HCT116 (cell line): ENCODE data around the gene RBM12. TPM values are rescaled to one million over a fixed set of nuclear protein-coding genes. Genes with fewer than 3 reads are reported as not detected.
"Not testable (repeated sequence)": the region's sequence is repeated elsewhere in the genome, so short reads cannot be mapped to it uniquely, and the experiment has no call there.

Source experiments
- ATAC-seq: fragments of 200-7000 bp; cut with Tn5 transposase; 2 replicates; pipeline ENCODE4 v1.9.1; 2020; ENCODE audit warnings: mild to moderate bottlenecking, moderate library complexity
- BruUV-seq: library from RNA; stranded (reverse); fragments of 400-500 nt; replicated peaks from 2 replicates; lab custom pipeline; 2021; lab: Mats Ljungman, UMichigan
- CTCF ChIA-PET: fragments of 300-600 bp; sonication (Branson Sonifier 250); formaldehyde crosslinking; loops from one replicate; lab custom pipeline; 2021; ENCODE audit warnings: antibody characterized with exemption; lab: Charles Lee
- POLR2A ChIA-PET: fragments of 300-600, 350-600 bp; sonication (Branson Sonifier 250); formaldehyde crosslinking; loops from one replicate; lab custom pipeline; 2021; ENCODE audit warnings: antibody characterized with exemption; lab: Charles Lee
- RAD21 ChIA-PET, 2 experiments: fragments of 300-600 bp; sonication (Branson Sonifier 250); formaldehyde crosslinking; loops; one replicate each; lab custom pipeline; 2023; ENCODE audit warnings: low total read pairs in 2 of 2; ENCODE audit not compliant: uncharacterized antibody in 2 of 2, unreplicated experiment in 2 of 2, low non-redundant PET in 1 of 2; lab: Charles Lee
- DNase-seq: peaks from one replicate; pipeline ENCODE4 v3.0.0-alpha.2; 2010; ENCODE audit warnings: low read depth, low spot score
- H2AFZ ChIP-seq: fragments of 200-600 bp; shearing (Covaris generic), sonication (generic); 2 replicates; pipeline ENCODE4 v1.6.1; 2017; ENCODE audit warnings: low read depth, mixed run types, mixed read lengths, antibody characterized with exemption, low read length; ENCODE audit not compliant: poor library complexity, severe bottlenecking
- H3K27ac ChIP-seq: 2 replicates; pipeline ENCODE4 v1.5.1; 2012; ENCODE audit warnings: low read depth, low read length
- H3K27me3 ChIP-seq: fragments of 200-600 bp; sonication (generic); 2 replicates; pipeline ENCODE4 v1.6.1; 2016; ENCODE audit warnings: mixed run types, low read length, mixed read lengths; ENCODE audit not compliant: insufficient read depth
- H3K36me3 ChIP-seq, 2 experiments: fragments of 200-500 bp in 1 of 2; fragments of 200-600 bp in 1 of 2; sonication (Bioruptor generic) in 1 of 2; sonication (generic) in 1 of 2; 2 replicates each; pipeline versions ENCODE4 v1.5.1 to v1.6.1; 2014 to 2016; ENCODE audit warnings: low read length in 2 of 2, inconsistent platforms in 1 of 2, mixed read lengths in 1 of 2, mixed run types in 1 of 2; ENCODE audit not compliant: insufficient read depth in 2 of 2, control insufficient read depth in 1 of 2
- H3K4me1 ChIP-seq, 2 experiments: fragments of 200-600 bp in 1 of 2; sonication (generic) in 1 of 2; 2 replicates each; pipeline versions ENCODE4 v1.5.1 to v1.6.1; 2012 to 2017; ENCODE audit warnings: low read length in 2 of 2, inconsistent platforms in 1 of 2, mild to moderate bottlenecking in 1 of 2, mixed read lengths in 1 of 2, mixed run types in 1 of 2, moderate library complexity in 1 of 2; ENCODE audit not compliant: insufficient read depth in 2 of 2, control insufficient read depth in 1 of 2
- H3K4me2 ChIP-seq: fragments of 200-600 bp; sonication (generic); 2 replicates; pipeline ENCODE4 v1.6.1; 2017; ENCODE audit warnings: mixed run types, low read length, mixed read lengths
- H3K4me3 ChIP-seq, 2 experiments: fragments of 200-600 bp in 1 of 2; sonication (generic) in 1 of 2; replicated peaks in 1 of 2; 2 replicates each; pipeline ENCODE4 v1.5.1; 2011 to 2016; ENCODE audit warnings: low read length in 2 of 2, control low read depth in 1 of 2, low read depth in 1 of 2, mild to moderate bottlenecking in 1 of 2, mixed read lengths in 1 of 2, mixed run types in 1 of 2
- H3K79me2 ChIP-seq: fragments of 200-600 bp; sonication (generic); 2 replicates; pipeline ENCODE4 v1.6.1; 2017; ENCODE audit warnings: mild to moderate bottlenecking, mixed run types, low read length, moderate library complexity, mixed read lengths; ENCODE audit not compliant: insufficient read depth
- H3K9ac ChIP-seq: fragments of 200-600 bp; sonication (generic); 2 replicates; pipeline ENCODE4 v1.6.1; 2016; ENCODE audit warnings: low read length, mixed read lengths
- H3K9me2 ChIP-seq: fragments of 200-600 bp; sonication (generic), shearing (Covaris generic); 2 replicates; pipeline ENCODE4 v1.6.1; 2017; ENCODE audit warnings: mixed run types, mild to moderate bottlenecking, moderate library complexity; ENCODE audit not compliant: insufficient read depth
- H3K9me3 ChIP-seq, 2 experiments: fragments of 200-500 bp in 1 of 2; fragments of 200-600 bp in 1 of 2; sonication (Bioruptor generic) in 1 of 2; sonication (generic) in 1 of 2; 2 replicates each; pipeline ENCODE4 v1.6.1; 2014 to 2017; ENCODE audit warnings: low read length in 2 of 2, mixed read lengths in 2 of 2, inconsistent platforms in 1 of 2, low read depth in 1 of 2, mild to moderate bottlenecking in 1 of 2, mixed run types in 1 of 2, moderate library complexity in 1 of 2; ENCODE audit not compliant: control insufficient read depth in 1 of 2, insufficient read depth in 1 of 2
- H4K20me1 ChIP-seq: fragments of 200-600 bp; sonication (generic), shearing (Covaris generic); 2 replicates; pipeline ENCODE4 v1.6.1; 2017; ENCODE audit warnings: mixed run types, mild to moderate bottlenecking, moderate library complexity; ENCODE audit not compliant: insufficient read depth
- CBX3 ChIP-seq: IDR thresholded peaks from 2 replicates; pipeline ENCODE4 v1.6.1; 2012; ENCODE audit warnings: low read depth
- ELF1 ChIP-seq: IDR thresholded peaks from 2 replicates; pipeline ENCODE4 v1.6.1; 2012; ENCODE audit warnings: low read depth, borderline replicate concordance
- EZH2 ChIP-seq: fragments of 200-600 bp; sonication (generic); IDR thresholded peaks from 2 replicates; pipeline ENCODE4 v1.6.1; 2017; ENCODE audit warnings: antibody characterized with exemption, mixed run types
- FOSL1 ChIP-seq: IDR thresholded peaks from 2 replicates; pipeline ENCODE4 v1.6.1; 2012; ENCODE audit warnings: low read depth
- SRF ChIP-seq: IDR thresholded peaks from 2 replicates; pipeline ENCODE4 v1.6.1; 2012; ENCODE audit warnings: low read depth
- TCF7L2 ChIP-seq: IDR thresholded peaks from 2 replicates; pipeline ENCODE4 v1.7.0; 2011; ENCODE audit warnings: borderline replicate concordance, inconsistent platforms; ENCODE audit not compliant: insufficient read depth, insufficient read length; ENCODE audit errors: extremely low read depth
- ZFX ChIP-seq: fragments of 450-650 bp; IDR thresholded peaks from 2 replicates; pipeline ENCODE4 v1.6.1; 2017
- intact Hi-C: fragments of 100-400 bp; cut with micrococcal nuclease; formaldehyde crosslinking; loops from 2 replicates; pipeline ENCODE4 v1.10.0; 2022
- total RNA-seq: library from RNA; stranded (reverse); gene quantifications from one replicate; pipeline ENCODE4 v1.2.1, GENCODE V29; 2021; ENCODE audit not compliant: unreplicated experiment
- TF ChIP-seq, protein P1 (sequence below): IDR thresholded peaks from 2 replicates; pipeline ENCODE4 v1.6.1; 2012; ENCODE audit warnings: low read depth
- TF ChIP-seq, protein P2 (sequence below): IDR thresholded peaks from 2 replicates; pipeline ENCODE4 v1.6.1; 2012

RBM12 gene
- total RNA-seq, 1 experiment from 2014 or later = 110 TPM

DNA sequence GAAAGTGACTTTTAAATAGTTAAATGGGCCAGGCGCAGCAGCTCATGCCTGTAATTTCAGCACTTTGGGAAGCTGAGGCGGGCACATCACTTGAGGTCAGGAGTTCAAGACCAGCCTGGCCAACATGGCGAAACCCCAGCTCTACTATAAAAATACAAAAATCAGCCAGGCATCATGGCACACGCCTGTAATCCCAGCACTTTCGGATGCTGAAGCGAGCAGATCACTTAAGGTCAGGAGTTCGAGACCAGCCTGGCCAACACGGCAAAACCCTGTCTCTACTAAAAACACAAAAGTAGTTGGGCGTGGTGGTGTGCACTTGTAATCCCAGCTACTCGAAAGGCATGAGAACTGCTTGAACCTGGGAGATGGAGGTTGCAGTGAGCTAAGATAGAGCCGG, 41.2 kb upstream of the RBM12 start:
- H3K27ac ChIP-seq, RAD21 ChIA-PET, H3K9ac ChIP-seq, intact Hi-C loops, H3K27me3 ChIP-seq, H3K4me2 ChIP-seq, POLR2A ChIA-PET, DNase-seq, BruUV-seq, H3K4me3 ChIP-seq, H3K9me2 ChIP-seq, H2AFZ ChIP-seq, H3K9me3 ChIP-seq, H3K4me1 ChIP-seq, ATAC-seq: not testable (repeated sequence)
- CTCF ChIA-PET = interaction anchor here (1.3 kb wide), 1 partner anchor 87 kb away, joined by 3 read pairs; no protein-coding TSS in a partner anchor
- Histone ChIP-seq H3K36me3 (peaks cover 67 to 75% of the 10 kb centered on the region in 2 experiments), H4K20me1 (peaks cover 54% of the 10 kb centered on the region), H3K79me2 (peaks cover 81% of the 10 kb centered on the region)

DNA sequence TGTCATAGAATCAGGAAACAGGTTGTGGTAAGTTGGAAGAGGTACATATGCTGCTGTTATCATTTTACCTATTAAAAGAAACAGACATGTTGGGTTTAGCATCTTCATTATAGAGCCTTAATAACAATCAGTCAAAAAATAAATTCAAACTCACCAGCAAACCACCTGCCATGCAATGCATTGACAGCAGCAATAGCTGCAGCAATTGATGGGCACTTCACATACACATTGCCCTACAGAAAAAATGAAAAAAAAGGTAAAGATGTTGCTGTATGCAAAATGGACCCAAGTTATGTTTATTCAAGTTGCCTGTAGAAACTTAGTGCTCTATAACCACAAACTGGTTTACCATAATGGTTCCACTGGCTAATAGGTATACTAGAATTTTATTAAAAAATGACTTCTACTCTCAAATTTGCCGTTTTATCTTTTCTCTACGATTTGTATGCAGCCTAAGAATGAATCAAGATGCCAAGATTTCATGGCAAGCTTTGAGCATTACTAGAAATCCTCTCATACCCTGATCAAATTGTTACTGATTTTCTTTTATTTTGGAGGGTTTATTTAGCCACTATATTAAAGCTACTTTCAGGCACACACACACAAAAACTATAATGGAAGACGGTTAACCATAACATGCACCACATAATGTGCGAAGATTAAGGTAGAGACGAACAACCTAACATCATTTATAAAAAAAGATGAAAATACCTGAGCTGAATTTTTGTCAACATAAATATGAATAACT, 40.0 kb upstream of the RBM12 start:
- CTCF ChIA-PET = no interaction called here
- TF ChIP-seq, protein P1, sequence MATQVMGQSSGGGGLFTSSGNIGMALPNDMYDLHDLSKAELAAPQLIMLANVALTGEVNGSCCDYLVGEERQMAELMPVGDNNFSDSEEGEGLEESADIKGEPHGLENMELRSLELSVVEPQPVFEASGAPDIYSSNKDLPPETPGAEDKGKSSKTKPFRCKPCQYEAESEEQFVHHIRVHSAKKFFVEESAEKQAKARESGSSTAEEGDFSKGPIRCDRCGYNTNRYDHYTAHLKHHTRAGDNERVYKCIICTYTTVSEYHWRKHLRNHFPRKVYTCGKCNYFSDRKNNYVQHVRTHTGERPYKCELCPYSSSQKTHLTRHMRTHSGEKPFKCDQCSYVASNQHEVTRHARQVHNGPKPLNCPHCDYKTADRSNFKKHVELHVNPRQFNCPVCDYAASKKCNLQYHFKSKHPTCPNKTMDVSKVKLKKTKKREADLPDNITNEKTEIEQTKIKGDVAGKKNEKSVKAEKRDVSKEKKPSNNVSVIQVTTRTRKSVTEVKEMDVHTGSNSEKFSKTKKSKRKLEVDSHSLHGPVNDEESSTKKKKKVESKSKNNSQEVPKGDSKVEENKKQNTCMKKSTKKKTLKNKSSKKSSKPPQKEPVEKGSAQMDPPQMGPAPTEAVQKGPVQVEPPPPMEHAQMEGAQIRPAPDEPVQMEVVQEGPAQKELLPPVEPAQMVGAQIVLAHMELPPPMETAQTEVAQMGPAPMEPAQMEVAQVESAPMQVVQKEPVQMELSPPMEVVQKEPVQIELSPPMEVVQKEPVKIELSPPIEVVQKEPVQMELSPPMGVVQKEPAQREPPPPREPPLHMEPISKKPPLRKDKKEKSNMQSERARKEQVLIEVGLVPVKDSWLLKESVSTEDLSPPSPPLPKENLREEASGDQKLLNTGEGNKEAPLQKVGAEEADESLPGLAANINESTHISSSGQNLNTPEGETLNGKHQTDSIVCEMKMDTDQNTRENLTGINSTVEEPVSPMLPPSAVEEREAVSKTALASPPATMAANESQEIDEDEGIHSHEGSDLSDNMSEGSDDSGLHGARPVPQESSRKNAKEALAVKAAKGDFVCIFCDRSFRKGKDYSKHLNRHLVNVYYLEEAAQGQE = no peak
- TF ChIP-seq SRF (no peak), TCF7L2 (no peak), ZFX (no peak), ELF1 (no peak), CBX3 (no peak), FOSL1 (no peak), EZH2 (no peak)
- TF ChIP-seq, protein P2, sequence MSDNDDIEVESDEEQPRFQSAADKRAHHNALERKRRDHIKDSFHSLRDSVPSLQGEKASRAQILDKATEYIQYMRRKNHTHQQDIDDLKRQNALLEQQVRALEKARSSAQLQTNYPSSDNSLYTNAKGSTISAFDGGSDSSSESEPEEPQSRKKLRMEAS = no peak
- Histone ChIP-seq H3K4me3 (no peak overlapping the region), H3K36me3 (peaks cover 55 to 65% of the 10 kb centered on the region in 2 experiments; a peak in 3 of 4 replicates), H3K9ac (no peak overlapping the region), H3K27me3 (no peaks in the 10 kb centered on the region), H3K4me1 (peaks cover 0 to 12% of the 10 kb centered on the region in 2 experiments; a peak in 1 of 4 replicates), H3K9me2 (no peaks in the 10 kb centered on the region), H2AFZ (no peak overlapping the region), H3K4me2 (no peak overlapping the region), H3K9me3 (no peaks in the 10 kb centered on the region), H3K27ac (no peak overlapping the region), H4K20me1 (peaks cover 43% of the 10 kb centered on the region), H3K79me2 (peaks cover 81% of the 10 kb centered on the region)
- intact Hi-C loops = no loop called here
- POLR2A ChIA-PET = no interaction called here
- no TSS peak for BruUV-seq
- no peak for ATAC-seq
- DNase-seq = no peak
- RAD21 ChIA-PET = no interaction called here
